Effector CD8-positive, alpha-beta T cell (primary cell): ENCODE measurements around the gene AMELX.

Experiments
- DNase-seq: peaks from one replicate; lab custom pipeline; 2025; lab: John Stamatoyannopoulos, UW

AMELX gene

GRCh38 chrX:11309220-11309619 is 16.0 kb downstream of the AMELX start:
- no peak for DNase-seq

GRCh38 chrX:11311706-11312105 is 18.5 kb downstream of the AMELX start:
- DNase-seq, result no peak

GRCh38 chrX:11319806-11320520 is 26.8 kb downstream of the AMELX start:
- DNase-seq, result no peak

- DNase-seq, result no peak
Measured at GRCh38 chrX:11321986-11322385, 28.8 kb downstream of the AMELX start.

- no peak for DNase-seq
Measured at GRCh38 chrX:11328134-11328533, 34.9 kb downstream of the AMELX start.

GRCh38 chrX:11329021-11329420 is 35.8 kb downstream of the AMELX start:
- no peak for DNase-seq

- no peak for DNase-seq
Measured at GRCh38 chrX:11331788-11332187, 38.6 kb downstream of the AMELX start.

GRCh38 chrX:11334165-11334564 is 41.0 kb downstream of the AMELX start:
- no peak for DNase-seq

- DNase-seq, result no peak
Measured at GRCh38 chrX:11336201-11336600, 43.0 kb downstream of the AMELX start.

GRCh38 chrX:11337292-11338009 is 44.2 kb downstream of the AMELX start:
- no peak for DNase-seq

GRCh38 chrX:11341274-11342201 is 48.3 kb downstream of the AMELX start:
- DNase-seq, result no peak

GRCh38 chrX:11342673-11343072 is 49.5 kb downstream of the AMELX start:
- no peak for DNase-seq

- DNase-seq, result no peak
Measured at GRCh38 chrX:11346121-11346682, 53.0 kb downstream of the AMELX start.

GRCh38 chrX:11347300-11347699 is 54.1 kb downstream of the AMELX start:
- DNase-seq, result no peak

GRCh38 chrX:11349020-11349419 is 55.8 kb downstream of the AMELX start:
- DNase-seq, result no peak

GRCh38 chrX:11349661-11350337 is 56.6 kb downstream of the AMELX start:
- no peak for DNase-seq
